Activated CD4-positive, CD25-positive, alpha-beta regulatory T cell (primary cell): ENCODE results near the gene TOP3B.

Experiments
- DNase-seq, 4 experiments: peaks; one replicate each; lab custom pipeline; 2025; lab: John Stamatoyannopoulos, UW

TOP3B gene, protein sequence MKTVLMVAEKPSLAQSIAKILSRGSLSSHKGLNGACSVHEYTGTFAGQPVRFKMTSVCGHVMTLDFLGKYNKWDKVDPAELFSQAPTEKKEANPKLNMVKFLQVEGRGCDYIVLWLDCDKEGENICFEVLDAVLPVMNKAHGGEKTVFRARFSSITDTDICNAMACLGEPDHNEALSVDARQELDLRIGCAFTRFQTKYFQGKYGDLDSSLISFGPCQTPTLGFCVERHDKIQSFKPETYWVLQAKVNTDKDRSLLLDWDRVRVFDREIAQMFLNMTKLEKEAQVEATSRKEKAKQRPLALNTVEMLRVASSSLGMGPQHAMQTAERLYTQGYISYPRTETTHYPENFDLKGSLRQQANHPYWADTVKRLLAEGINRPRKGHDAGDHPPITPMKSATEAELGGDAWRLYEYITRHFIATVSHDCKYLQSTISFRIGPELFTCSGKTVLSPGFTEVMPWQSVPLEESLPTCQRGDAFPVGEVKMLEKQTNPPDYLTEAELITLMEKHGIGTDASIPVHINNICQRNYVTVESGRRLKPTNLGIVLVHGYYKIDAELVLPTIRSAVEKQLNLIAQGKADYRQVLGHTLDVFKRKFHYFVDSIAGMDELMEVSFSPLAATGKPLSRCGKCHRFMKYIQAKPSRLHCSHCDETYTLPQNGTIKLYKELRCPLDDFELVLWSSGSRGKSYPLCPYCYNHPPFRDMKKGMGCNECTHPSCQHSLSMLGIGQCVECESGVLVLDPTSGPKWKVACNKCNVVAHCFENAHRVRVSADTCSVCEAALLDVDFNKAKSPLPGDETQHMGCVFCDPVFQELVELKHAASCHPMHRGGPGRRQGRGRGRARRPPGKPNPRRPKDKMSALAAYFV

GRCh38 chr22:21982338-21982965 is at the start of gene TOP3B:
TSS of gene TOP3B (minus strand) at chr22:21982787. CDS start at chr22:21975709, 7,078 bp downstream.
- peak; percentile 60 to 70 (median 66) for DNase-seq

DNA sequence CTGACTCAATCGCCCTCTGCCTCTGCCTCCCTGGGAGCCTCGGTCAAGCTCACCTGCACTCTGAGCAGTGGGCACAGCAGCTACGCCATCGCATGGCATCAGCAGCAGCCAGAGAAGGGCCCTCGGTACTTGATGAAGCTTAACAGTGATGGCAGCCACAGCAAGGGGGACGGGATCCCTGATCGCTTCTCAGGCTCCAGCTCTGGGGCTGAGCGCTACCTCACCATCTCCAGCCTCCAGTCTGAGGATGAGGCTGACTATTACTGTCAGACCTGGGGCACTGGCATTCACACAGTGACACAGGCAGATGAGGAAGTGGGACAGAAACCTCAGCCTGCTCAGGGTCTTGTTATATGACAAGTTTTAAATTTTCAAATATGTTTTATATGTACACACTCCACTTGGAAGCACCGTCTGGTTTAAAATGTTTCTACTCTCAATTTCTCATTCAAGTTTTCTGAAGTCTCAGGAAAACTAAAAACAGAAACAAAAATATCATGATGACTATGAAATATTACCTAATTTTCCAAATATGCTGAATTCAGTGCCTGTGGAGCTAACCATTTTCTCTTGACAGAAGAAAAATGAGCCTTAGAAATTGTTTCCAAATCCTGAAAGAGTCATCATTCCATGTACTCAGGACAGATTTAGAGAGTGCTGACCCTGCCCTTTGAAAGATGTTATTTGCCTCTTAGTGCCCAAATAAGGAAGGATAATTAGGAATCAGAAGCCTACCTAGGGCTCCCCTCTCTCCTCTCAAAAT is 48.8 kb upstream of the TOP3B start:
- no peak for DNase-seq

GRCh38 chr22:22030493-22031182 is 48.1 kb upstream of the TOP3B start:
- no peak for DNase-seq

- DNase-seq = no peak
Measured at GRCh38 chr22:22027955-22028354, 45.4 kb upstream of the TOP3B start.

- DNase-seq = no peak
Measured at GRCh38 chr22:22026157-22026831, 43.7 kb upstream of the TOP3B start.

GRCh38 chr22:22025320-22026156 is 43.0 kb upstream of the TOP3B start:
- no peak for DNase-seq

GRCh38 chr22:22024440-22024839 is 41.9 kb upstream of the TOP3B start:
- no peak for DNase-seq

DNA sequence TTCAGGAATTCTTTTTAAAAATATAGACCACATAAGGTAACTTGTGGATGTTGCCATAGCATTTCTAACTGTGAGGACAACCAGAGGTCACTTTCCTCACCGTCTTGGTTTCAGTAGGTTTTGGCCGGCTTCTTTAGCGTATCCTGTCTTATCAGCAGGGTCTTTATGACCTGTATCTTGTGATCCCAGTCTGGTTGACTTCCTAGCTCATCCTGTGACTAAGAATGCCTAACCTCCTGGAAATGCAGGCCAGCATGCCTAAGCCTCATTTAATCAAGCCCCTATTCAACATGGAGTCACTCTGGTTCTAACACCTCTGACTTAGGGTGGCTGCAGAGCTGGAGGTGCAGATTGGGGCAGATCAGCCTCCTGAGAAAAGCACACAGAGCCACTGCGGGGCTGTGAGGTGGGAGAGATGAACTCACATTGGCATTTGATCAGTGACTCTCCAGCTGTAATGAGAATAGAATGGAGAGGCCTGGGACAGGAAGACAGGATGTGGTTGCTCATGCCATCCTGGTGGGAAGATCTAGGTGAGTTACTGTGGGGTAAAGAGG is 41.1 kb upstream of the TOP3B start:
- DNase-seq = no peak

- no peak for DNase-seq
Measured at GRCh38 chr22:22022947-22023534, 40.5 kb upstream of the TOP3B start.

- DNase-seq = no peak
Measured at GRCh38 chr22:22022255-22022840, 39.8 kb upstream of the TOP3B start.

- no peak for DNase-seq
Measured at GRCh38 chr22:22021162-22021750, 38.7 kb upstream of the TOP3B start.

DNA sequence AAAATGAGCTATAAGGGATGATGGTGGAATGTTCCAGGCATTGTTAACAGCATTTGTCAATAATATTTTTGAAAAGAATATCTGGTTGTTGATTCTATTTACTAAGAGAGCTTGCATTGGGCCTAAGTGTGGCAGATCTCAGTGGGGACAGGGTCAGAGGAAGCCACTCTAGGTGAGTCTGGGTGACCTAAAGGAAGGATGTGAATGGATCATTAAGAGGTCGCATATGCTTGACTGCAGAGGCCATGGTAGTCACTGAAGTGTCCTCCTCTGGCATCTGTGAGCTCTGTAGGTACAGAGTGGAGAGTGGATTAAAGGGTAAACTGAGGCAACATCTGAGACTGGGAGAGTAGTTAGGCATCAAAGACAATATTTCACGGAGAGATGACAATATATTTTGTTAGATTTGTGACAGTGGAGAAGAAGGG is 37.9 kb upstream of the TOP3B start:
- no peak for DNase-seq

DNA sequence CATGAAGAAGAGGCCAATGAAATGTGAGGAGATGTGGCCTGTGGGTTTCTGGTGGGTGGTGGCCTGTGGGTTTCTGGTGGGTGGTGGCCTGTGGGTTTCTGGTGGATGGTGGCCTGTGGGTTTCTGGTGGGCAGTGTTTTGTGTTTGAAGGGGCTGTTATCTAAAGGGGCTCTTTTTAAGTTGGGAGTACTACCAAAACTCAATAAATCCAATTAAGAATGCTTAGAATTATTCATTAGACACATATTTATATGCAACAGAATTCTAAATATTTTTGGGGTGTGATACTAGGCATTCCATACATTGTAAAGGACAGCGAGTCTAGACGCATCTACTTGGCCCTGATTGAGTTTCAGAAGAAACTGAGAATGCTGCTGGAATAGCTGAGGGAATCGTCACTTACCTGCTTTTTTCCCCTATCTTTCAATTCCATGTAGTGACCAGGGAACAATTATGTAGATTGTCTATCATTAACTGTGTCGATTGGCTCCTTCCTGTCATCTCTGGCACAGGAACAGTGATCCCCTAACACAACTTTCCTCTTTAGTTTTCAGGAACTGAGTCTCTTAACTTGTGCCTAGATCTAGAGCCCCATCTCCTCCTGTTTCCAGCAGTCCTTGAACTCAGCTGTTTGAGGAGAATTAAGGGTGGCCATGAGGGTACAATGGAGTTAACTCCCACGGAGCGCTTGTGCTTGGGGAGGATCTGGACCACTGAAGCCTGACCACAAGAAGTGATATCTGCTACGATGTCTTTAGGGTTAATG is 37.3 kb upstream of the TOP3B start:
- DNase-seq = no peak

DNA sequence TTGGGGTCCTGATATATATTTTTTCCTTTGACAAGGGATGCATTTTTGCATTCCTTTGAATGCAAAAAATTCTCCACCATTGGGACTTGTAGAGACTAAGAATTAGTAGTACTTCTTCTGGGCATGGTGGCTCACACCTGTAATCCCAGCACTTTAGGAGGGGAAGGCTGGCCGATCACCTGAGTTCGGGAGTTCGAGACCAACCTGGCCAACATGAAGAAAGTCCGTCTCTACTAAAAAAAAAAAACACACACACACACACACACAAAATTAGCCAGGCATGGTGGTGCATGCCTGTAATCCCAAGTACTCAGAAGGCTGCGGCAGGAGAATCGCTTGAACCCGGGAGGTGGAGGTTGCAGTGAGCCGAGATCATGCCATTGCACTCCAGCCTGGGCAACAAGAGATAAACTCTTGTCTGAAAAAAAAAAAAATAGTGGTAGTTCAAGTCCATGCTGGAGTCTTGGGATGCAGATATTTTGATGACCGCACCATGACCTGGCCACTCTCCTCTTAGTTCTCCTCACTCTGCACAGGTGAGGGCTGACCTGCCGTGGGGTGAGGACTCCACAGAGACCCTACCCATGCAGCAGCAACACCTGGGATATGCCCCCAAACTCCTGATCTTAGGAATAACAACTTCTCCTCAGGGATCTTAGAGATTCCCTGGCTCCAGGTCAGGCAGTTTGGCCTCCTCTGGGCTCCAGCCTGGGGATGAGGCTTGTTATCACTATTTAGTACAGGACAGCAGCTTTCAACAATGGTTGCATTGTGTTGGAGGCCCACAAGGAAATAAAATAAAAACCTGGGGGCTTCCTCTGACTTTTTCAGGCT is 36.5 kb upstream of the TOP3B start:
- no peak for DNase-seq

DNA sequence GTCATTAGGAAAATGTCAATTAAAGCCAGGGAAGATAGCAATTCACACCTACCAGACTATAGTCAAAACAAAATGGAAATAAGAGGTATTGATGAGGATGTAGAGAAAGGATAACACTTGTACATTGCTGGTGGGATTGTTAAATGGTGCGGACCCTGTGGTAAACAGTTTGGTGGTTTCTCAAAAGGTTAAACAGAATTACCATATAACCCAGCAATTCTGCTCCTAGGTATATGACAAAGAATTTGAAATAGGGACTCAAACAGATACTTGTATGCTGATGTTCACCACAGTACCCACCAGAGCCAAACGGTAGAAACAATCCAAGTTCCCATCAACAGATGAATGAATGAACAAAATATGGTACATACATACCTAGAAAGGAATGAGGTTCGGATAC is 33.0 kb upstream of the TOP3B start:
- DNase-seq = no peak

GRCh38 chr22:22014285-22014659 is 31.7 kb upstream of the TOP3B start:
- DNase-seq = no peak
